Type B pancreatic cell (in vitro differentiated cells): Measurements from ENCODE around the gene ILKAP. TPM values are rescaled to one million over a fixed set of nuclear protein-coding genes. Genes with fewer than 3 reads are reported as not detected.
A peak's percentile ranks its signal among the peaks of the same experiment; 100 is the strongest.

Source experiments
- DNase-seq: peaks from one replicate; pipeline ENCODE4 v3.0.0; 2021; ENCODE audit warnings: mixed read lengths; ENCODE audit not compliant: unreplicated experiment; ENCODE audit errors: extremely low spot score
- H3K27ac Mint-ChIP-seq: 2 replicates; pipeline ENCODE4 v1.8.0; 2021; ENCODE audit warnings: mild to moderate bottlenecking, mixed read lengths
- H3K27me3 Mint-ChIP-seq: 2 replicates; pipeline ENCODE4 v1.8.0; 2021; ENCODE audit warnings: mixed read lengths
- H3K36me3 Mint-ChIP-seq: 2 replicates; pipeline ENCODE4 v1.8.0; 2021; ENCODE audit warnings: mixed read lengths
- H3K4me1 Mint-ChIP-seq: one replicate; pipeline ENCODE4 v1.8.0; 2021; ENCODE audit warnings: mixed read lengths; ENCODE audit not compliant: unreplicated experiment
- H3K4me3 Mint-ChIP-seq: 2 replicates; pipeline ENCODE4 v1.8.0; 2021; ENCODE audit warnings: mild to moderate bottlenecking, mixed read lengths
- H3K9me3 Mint-ChIP-seq: 2 replicates; pipeline ENCODE4 v1.8.0; 2021; ENCODE audit warnings: mixed read lengths
- total RNA-seq: library from RNA; stranded (reverse); gene quantifications from 2 replicates; pipeline ENCODE4 v1.2.1, GENCODE V29; 2021; ENCODE audit warnings: low replicate concordance
- TF ChIP-seq, protein P1 (sequence below): fragments of 200-600 bp; sonication (generic); conservative IDR thresholded peaks from 2 replicates; pipeline ENCODE4 v1.5.0; 2021; ENCODE audit warnings: antibody characterized with exemption, mild to moderate bottlenecking

Gene ILKAP
- total RNA-seq, 1 donor from 2014 or later = 50.4 TPM

GRCh38 chr2:238247841-238248453, 44.5 kb upstream of the ILKAP start:
- TF ChIP-seq, protein P1, sequence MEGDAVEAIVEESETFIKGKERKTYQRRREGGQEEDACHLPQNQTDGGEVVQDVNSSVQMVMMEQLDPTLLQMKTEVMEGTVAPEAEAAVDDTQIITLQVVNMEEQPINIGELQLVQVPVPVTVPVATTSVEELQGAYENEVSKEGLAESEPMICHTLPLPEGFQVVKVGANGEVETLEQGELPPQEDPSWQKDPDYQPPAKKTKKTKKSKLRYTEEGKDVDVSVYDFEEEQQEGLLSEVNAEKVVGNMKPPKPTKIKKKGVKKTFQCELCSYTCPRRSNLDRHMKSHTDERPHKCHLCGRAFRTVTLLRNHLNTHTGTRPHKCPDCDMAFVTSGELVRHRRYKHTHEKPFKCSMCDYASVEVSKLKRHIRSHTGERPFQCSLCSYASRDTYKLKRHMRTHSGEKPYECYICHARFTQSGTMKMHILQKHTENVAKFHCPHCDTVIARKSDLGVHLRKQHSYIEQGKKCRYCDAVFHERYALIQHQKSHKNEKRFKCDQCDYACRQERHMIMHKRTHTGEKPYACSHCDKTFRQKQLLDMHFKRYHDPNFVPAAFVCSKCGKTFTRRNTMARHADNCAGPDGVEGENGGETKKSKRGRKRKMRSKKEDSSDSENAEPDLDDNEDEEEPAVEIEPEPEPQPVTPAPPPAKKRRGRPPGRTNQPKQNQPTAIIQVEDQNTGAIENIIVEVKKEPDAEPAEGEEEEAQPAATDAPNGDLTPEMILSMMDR = no peak
- Mint-ChIP-seq H3K27me3 (no peaks in the 10 kb centered on the region), H3K27ac (peak overlapping the region; percentile 40), H3K4me1 (no peaks in the 10 kb centered on the region), H3K36me3 (peaks cover 13% of the 10 kb centered on the region), H3K4me3 (no peak overlapping the region), H3K9me3 (no peaks in the 10 kb centered on the region)
- DNase-seq = no peak

DNA sequence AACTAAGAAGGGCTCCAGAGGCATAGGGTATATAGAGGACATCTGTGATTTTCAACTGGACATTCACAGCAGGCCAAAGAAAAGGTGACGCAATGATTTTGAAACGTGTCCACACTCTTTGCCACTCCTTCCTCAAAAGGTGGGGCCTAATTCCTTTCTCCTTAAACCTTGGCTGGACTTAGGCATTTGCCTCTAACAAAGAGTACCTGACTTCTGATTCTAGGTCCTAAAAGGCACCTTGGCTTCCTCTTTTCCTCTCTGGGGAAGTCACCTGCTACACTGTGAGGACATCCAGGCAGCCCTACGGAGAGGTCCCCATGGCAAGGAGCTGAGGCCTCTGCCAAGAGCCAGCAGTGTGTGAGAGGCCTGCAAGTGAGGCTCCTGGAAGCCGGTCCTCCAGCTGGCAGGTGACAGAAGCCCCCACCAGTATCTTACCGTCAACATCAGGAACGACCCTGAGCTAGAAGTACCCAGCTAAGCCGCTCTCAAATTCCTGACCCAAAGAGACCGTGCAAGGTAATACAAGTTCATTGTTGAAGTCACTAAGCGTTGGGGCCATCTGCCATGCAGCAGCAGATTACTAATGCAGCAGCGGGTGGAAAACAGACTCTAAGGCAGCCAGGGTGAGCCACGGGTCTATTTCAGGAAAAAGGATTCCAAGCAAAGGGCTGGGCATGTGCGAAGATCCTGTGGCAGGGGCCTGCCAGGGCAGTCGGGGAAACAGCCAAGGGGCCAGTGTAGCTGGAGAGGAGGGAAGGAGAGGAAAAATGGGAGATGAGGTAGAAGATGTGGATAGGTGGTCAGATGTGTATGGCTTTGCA, 43.7 kb upstream of the ILKAP start:
- Mint-ChIP-seq H3K27ac (peak overlapping the region; percentile 40), H3K27me3 (no peaks in the 10 kb centered on the region)

DNA sequence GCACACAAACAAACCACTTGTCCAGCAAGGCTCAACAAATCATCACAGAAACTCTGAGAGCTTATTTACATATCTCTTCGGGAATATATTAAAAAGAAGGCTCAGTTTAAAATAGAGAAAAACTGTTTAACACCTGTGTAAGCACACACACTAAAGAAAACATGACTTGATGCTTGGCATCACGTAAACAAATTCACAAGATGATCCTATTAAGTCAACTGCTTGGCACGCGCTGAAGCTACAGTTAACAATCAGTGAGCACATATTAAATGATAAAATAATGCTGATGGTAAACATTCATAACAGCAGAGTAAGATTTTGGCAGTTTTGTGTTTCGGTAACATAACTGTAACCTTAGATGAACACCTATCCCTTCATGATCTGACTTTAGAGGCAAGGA, 40.7 kb upstream of the ILKAP start:
- Mint-ChIP-seq H3K36me3 (peaks cover 13% of the 10 kb centered on the region), H3K4me3 (no peak overlapping the region), H3K4me1 (peaks cover 7% of the 10 kb centered on the region), H3K27me3 (peaks cover 7% of the 10 kb centered on the region), H3K27ac (no peak overlapping the region), H3K9me3 (no peaks in the 10 kb centered on the region)
- TF ChIP-seq, protein P1 = no peak
- no peak for DNase-seq

More for the DNA sequence above, 43.7 kb upstream of the ILKAP start:
- TF ChIP-seq, protein P1 = no peak
- H3K4me1 Mint-ChIP-seq = peaks cover 4% of the 10 kb centered on the region
- no peaks in the 10 kb centered on the region for H3K9me3 Mint-ChIP-seq
- H3K36me3 Mint-ChIP-seq = peaks cover 13% of the 10 kb centered on the region
- H3K4me3 Mint-ChIP-seq = no peak overlapping the region
- DNase-seq = no peak

DNA sequence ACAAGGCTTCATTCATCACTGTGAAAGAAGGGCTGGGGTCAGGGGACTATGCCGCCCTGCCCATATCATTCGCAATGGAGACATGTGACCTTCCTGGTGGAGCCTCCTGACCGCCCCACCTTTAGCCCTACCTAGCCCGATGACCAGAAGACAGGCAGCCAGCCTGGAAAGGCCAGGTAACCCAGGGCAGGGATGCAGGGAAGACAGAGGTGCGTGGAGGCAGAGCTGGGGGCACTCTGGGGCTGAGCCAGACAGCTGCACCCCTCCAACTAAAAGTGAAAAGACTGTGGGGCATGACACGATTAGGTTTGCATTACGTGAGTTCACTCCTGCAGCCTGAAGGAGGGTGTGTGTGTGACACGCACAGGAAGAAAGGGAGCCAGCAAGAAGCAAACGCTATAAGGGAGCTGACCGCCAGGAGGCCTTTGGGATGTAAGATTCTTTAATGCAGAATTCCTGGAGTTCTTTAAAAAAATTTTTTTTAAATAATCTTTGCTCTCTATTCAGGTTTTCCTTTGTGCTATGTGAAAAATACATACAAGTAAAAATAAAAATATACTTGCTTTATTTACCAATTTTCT, 40.1 kb upstream of the ILKAP start:
- H3K36me3 Mint-ChIP-seq = peaks cover 13% of the 10 kb centered on the region
- no peak overlapping the region for H3K4me3 Mint-ChIP-seq
- TF ChIP-seq, protein P1 = peak; percentile 53
- DNase-seq = no peak
- H3K27me3 Mint-ChIP-seq = peaks cover 7% of the 10 kb centered on the region
- peaks cover 7% of the 10 kb centered on the region for H3K4me1 Mint-ChIP-seq
- H3K27ac Mint-ChIP-seq = no peak overlapping the region
- H3K9me3 Mint-ChIP-seq = no peaks in the 10 kb centered on the region

DNA sequence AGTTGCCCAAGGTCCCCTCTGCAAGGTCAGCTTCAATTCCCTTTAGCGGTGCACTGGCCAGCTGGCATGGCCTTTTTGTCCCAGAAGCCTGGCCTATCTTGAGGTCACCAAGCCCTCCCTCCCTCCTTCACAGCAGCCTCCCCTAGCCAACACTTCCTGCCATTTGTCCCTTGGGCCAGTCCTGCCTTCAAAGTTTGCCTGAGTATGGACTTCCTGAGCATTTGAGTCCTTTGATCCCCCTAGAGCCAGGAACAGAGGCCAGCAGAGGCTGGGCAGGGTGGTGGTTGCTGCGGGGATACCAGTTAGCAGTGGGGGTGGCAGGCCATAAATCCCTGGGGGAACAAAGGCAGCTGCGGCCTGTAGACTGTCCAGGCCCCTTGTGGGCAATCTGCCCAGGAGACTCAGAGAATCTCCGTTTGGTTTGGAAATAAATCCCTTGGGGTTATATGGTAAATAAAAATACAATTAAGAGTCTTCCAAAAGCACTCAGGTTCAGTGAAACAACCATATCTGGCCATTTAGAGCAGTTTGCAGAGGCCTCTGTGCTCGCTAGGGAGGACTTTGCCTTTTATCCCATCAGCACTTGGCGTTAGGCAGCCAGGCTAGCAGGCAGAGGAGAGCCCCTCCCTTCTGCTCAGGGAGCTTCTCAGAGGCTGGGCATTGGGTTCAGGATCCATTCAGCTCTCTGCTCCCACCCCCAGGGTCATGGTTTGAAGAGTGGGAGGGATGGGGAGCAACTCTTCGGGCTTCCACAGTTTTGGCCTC, 39.4 kb upstream of the ILKAP start:
- peaks cover 13% of the 10 kb centered on the region for H3K27me3 Mint-ChIP-seq
- no peaks in the 10 kb centered on the region for H3K9me3 Mint-ChIP-seq
- no peak for DNase-seq
- H3K36me3 Mint-ChIP-seq = peaks cover 9% of the 10 kb centered on the region
- H3K4me1 Mint-ChIP-seq = peaks cover 7% of the 10 kb centered on the region
- H3K27ac Mint-ChIP-seq = no peak overlapping the region
- TF ChIP-seq, protein P1 = no peak
- H3K4me3 Mint-ChIP-seq = peak overlapping the region; percentile 36
